C4-2B (cell line): ENCODE data around the gene SEC14L6.

Experiments used
- CTCF ChIP-seq: fragments of 450-650 bp; conservative IDR thresholded peaks from 2 replicates; pipeline ENCODE4 v1.5.1; 2017; ENCODE audit warnings: mild to moderate bottlenecking
- ZFX ChIP-seq: fragments of 450-650 bp; IDR thresholded peaks from 2 replicates; pipeline ENCODE4 v1.6.1; 2017

GRCh38 chr22:30580896-30581295 is 34.4 kb upstream of the SEC14L6 start:
- TF ChIP-seq ZFX (no peak), CTCF (no peak)
